Smooth muscle cell (in vitro differentiated cells): ENCODE measurements around the gene MAK. TPM values are rescaled to one million over a fixed set of nuclear protein-coding genes. Genes with fewer than 3 reads are reported as not detected.
A peak's percentile ranks its signal among the peaks of the same experiment; 100 is the strongest.

Experiments
- DNase-seq: peaks from one replicate; lab custom pipeline; 2025; ENCODE audit not compliant: unreplicated experiment; lab: John Stamatoyannopoulos, UW
- H2AFZ ChIP-seq: fragments of 200-600 bp; sonication (generic); 2 replicates; pipeline ENCODE4 v1.6.0; 2016; ENCODE audit warnings: antibody characterized with exemption, low read depth, mild to moderate bottlenecking
- H3F3A ChIP-seq: fragments of 200-600 bp; sonication (generic); 2 replicates; pipeline ENCODE4 v1.6.0; 2017; ENCODE audit warnings: antibody characterized with exemption, low read depth
- H3K27ac ChIP-seq: fragments of 200-600 bp; sonication (generic); 2 replicates; pipeline ENCODE4 v1.5.1; 2016; ENCODE audit warnings: low read depth, mild to moderate bottlenecking
- H3K27me3 ChIP-seq: fragments of 200-600 bp; sonication (generic); 2 replicates; pipeline ENCODE4 v1.6.1; 2016; ENCODE audit warnings: low read depth, mild to moderate bottlenecking
- H3K36me3 ChIP-seq: fragments of 200-600 bp; sonication (generic); 2 replicates; pipeline ENCODE4 v1.5.1; 2016; ENCODE audit warnings: low read depth
- H3K4me1 ChIP-seq: fragments of 200-600 bp; sonication (generic); 2 replicates; pipeline ENCODE4 v1.5.1; 2016; ENCODE audit warnings: low read depth
- H3K4me2 ChIP-seq: fragments of 200-600 bp; sonication (generic); 2 replicates; pipeline ENCODE4 v1.6.0; 2016; ENCODE audit warnings: mild to moderate bottlenecking
- H3K4me3 ChIP-seq: fragments of 200-600 bp; sonication (generic); 2 replicates; pipeline ENCODE4 v1.5.1; 2016; ENCODE audit warnings: mild to moderate bottlenecking
- H3K79me2 ChIP-seq: fragments of 200-600 bp; sonication (generic); 2 replicates; pipeline ENCODE4 v1.6.0; 2016; ENCODE audit warnings: low read depth, mild to moderate bottlenecking
- H3K9ac ChIP-seq: fragments of 200-600 bp; sonication (generic); 2 replicates; pipeline ENCODE4 v1.6.0; 2016; ENCODE audit warnings: low read depth
- H3K9me3 ChIP-seq: fragments of 200-600 bp; sonication (generic); replicated peaks from 2 replicates; pipeline ENCODE4 v1.5.1; 2016; ENCODE audit warnings: low read depth
- H4K20me1 ChIP-seq: fragments of 200-600 bp; sonication (generic); 2 replicates; pipeline ENCODE4 v1.6.0; 2016; ENCODE audit warnings: low read depth
- CTCF ChIP-seq: fragments of 200-600 bp; sonication (generic); IDR thresholded peaks from 2 replicates; pipeline ENCODE4 v1.5.1; 2017; ENCODE audit warnings: borderline replicate concordance, mild to moderate bottlenecking, antibody characterized with exemption; ENCODE audit not compliant: insufficient read depth, poor library complexity, severe bottlenecking
- whole genome bisulfite sequencing: methylation state at CpG from one replicate; pipeline ENCODE4 v1.1.7; 2016; ENCODE audit warnings: low lambda C conversion rate; 5-methylcytosine and 5-hydroxymethylcytosine counted together
- polyA plus RNA-seq: library from polyadenylated mRNA; unstranded; fragments of >200 nt; fragmentation: Nextera tagmentation; extraction: Ambion mirVana; gene quantifications from 2 replicates; pipeline ENCODE4 v1.2.1, GENCODE V29; 2016
- total RNA-seq: library from RNA; depleted of rRNA; stranded (reverse); fragments of >200 nt; gene quantifications from 2 replicates; pipeline ENCODE4 v1.2.3, GENCODE V29; 2014

Gene MAK
- total and polyA plus RNA-seq, 2 experiments from 2014 or later = 0.07 TPM; not detected in 1

- no peaks in the 10 kb centered on the region for H3K9me3 ChIP-seq
- no peaks in the 10 kb centered on the region for H3F3A ChIP-seq
- H3K79me2 ChIP-seq = no peaks in the 10 kb centered on the region
- H3K4me3 ChIP-seq = no peak overlapping the region
- DNase-seq = no peak
- H3K27ac ChIP-seq = no peak overlapping the region
- no peaks in the 10 kb centered on the region for H3K27me3 ChIP-seq
- H3K4me2 ChIP-seq = no peak overlapping the region
- no peak overlapping the region for H2AFZ ChIP-seq
- no peaks in the 10 kb centered on the region for H3K4me1 ChIP-seq
- no peak overlapping the region for H3K9ac ChIP-seq
- no peaks in the 10 kb centered on the region for H4K20me1 ChIP-seq
- WGBS = 96% methylated on average over 3 of the region's 3 CpGs
- TF ChIP-seq CTCF = no peak
- H3K36me3 ChIP-seq = no peaks in the 10 kb centered on the region
Observed at GRCh38 chr6:10769419-10769818, 68.9 kb downstream of the MAK start.

- Histone ChIP-seq H2AFZ (no peak overlapping the region), H3K79me2 (no peaks in the 10 kb centered on the region), H4K20me1 (peaks cover 4% of the 10 kb centered on the region), H3K27me3 (no peaks in the 10 kb centered on the region), H3K36me3 (no peaks in the 10 kb centered on the region), H3K4me3 (no peak overlapping the region), H3K27ac (no peak overlapping the region), H3K9ac (no peak overlapping the region), H3F3A (no peaks in the 10 kb centered on the region), H3K9me3 (no peaks in the 10 kb centered on the region), H3K4me1 (no peaks in the 10 kb centered on the region), H3K4me2 (no peak overlapping the region)
- WGBS = 85% methylated on average over 2 of the region's 2 CpGs
- no peak for DNase-seq
- no peak for TF ChIP-seq CTCF
Observed at GRCh38 chr6:10763006-10763405, 75.3 kb downstream of the MAK start.

GRCh38 chr6:10759884-10760329, 78.4 kb downstream of the MAK start:
- Histone ChIP-seq H3K9me3 (no peaks in the 10 kb centered on the region), H3K27me3 (no peaks in the 10 kb centered on the region), H3K4me2 (no peak overlapping the region), H3K9ac (no peak overlapping the region), H3F3A (no peaks in the 10 kb centered on the region), H3K27ac (peak overlapping the region; percentile 40), H3K4me3 (no peak overlapping the region), H4K20me1 (peaks cover 15% of the 10 kb centered on the region), H3K36me3 (peaks cover 16% of the 10 kb centered on the region), H3K79me2 (peaks cover 3% of the 10 kb centered on the region), H2AFZ (no peak overlapping the region), H3K4me1 (no peaks in the 10 kb centered on the region)
- no peak for DNase-seq
- TF ChIP-seq CTCF = no peak
- WGBS = 89% methylated on average over 6 of the region's 6 CpGs

- Histone ChIP-seq H3K79me2 (peaks cover 6% of the 10 kb centered on the region), H3K9ac (no peak overlapping the region), H3K4me1 (no peaks in the 10 kb centered on the region), H2AFZ (no peak overlapping the region), H3K4me2 (no peak overlapping the region), H3K27ac (peak overlapping the region; percentile 57), H3K36me3 (peaks cover 16% of the 10 kb centered on the region), H3F3A (no peaks in the 10 kb centered on the region), H3K27me3 (no peaks in the 10 kb centered on the region), H4K20me1 (peaks cover 20% of the 10 kb centered on the region), H3K4me3 (no peak overlapping the region), H3K9me3 (no peaks in the 10 kb centered on the region)
- 58% methylated on average over 3 of the region's 3 CpGs for WGBS
- DNase-seq = no peak
- TF ChIP-seq CTCF = peak; percentile 48
Observed at GRCh38 chr6:10759312-10759839, 79.0 kb downstream of the MAK start.
